ENCODE data around the gene RECQL. TPM values are rescaled to one million over a fixed set of nuclear protein-coding genes. Genes with fewer than 3 reads are reported as not detected.
A peak's percentile ranks its signal among the peaks of the same experiment; 100 is the strongest.

RECQL gene
- total and polyA plus RNA-seq, 7 donors: 4.2 to 44.6 (median 30.8) TPM

DNA sequence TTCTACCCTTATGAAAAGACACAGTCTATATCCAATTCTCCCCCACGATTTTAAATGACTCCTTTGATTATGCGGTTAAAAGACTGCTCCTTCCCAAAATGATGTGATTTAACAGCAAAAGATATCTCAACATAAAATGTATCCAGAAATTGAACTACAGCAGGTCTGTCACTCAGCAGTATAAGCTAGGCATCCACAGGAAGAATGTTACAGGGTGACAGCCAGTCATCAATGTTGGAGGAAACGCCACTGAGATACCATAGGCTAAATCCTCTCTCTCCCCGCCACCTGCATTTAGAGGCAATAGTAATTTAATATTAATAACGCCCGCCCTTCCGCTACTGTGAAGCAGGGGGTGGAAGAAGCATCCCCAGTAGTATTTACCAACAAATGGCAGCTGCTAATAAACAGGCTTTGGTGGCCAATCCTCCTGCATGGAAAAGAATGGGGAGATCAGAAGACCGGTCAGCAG lies 613 bp downstream of the RECQL start:
- 10 to 14% methylated on average over 8 of the region's 8 CpGs for WGBS, 2 donors
- intact Hi-C loops (cut with DNase I): loop anchor here (5.0 to 10.0 kb wide), 4 partner anchors 64 to 544 kb away; partner anchors contain the start of genes CMAS, LDHB and PYROXD1

DNA sequence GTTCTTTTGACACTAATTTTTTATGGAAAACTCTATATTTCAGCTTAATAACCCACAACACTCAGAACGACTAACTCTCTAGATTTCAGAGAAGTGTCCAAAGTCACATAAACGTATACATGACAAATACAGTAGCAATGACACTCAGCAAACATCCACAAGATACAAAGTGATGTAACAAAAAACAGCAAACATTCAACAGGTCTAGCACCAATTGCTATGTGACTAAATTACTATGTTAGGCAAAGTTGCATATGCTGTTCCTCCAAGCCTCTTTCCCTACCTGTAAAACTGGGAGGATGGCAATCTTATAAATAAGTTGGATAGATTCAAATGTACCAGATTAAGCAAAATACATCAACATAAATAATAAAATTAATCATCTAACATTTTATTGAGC lies 1.7 kb downstream of the RECQL start:
- Histone ChIP-seq H3K27me3 (no peaks in the 10 kb centered on the region), H3K27ac (peak overlapping the region in 1 of 4 donors; percentile 89), H3K4me3 (no peak overlapping the region), H3K9me3 (no peaks in the 10 kb centered on the region), H3K36me3 (peaks cover 6 to 40% (median 9%) of the 10 kb centered on the region in 4 donors), H3K4me1 (peaks cover 0 to 45% (median 38%) of the 10 kb centered on the region in 4 donors)
- DNase-seq: no peak
- TF ChIP-seq POLR2AphosphoS5 (IDR thresholded peaks at IDR 0.05) (no peak), POLR2A (IDR thresholded peaks at IDR 0.05) (no peak), EP300 (IDR thresholded peaks at IDR 0.05) (no peak)
- TF ChIP-seq, protein P1, sequence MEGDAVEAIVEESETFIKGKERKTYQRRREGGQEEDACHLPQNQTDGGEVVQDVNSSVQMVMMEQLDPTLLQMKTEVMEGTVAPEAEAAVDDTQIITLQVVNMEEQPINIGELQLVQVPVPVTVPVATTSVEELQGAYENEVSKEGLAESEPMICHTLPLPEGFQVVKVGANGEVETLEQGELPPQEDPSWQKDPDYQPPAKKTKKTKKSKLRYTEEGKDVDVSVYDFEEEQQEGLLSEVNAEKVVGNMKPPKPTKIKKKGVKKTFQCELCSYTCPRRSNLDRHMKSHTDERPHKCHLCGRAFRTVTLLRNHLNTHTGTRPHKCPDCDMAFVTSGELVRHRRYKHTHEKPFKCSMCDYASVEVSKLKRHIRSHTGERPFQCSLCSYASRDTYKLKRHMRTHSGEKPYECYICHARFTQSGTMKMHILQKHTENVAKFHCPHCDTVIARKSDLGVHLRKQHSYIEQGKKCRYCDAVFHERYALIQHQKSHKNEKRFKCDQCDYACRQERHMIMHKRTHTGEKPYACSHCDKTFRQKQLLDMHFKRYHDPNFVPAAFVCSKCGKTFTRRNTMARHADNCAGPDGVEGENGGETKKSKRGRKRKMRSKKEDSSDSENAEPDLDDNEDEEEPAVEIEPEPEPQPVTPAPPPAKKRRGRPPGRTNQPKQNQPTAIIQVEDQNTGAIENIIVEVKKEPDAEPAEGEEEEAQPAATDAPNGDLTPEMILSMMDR (IDR thresholded peaks at IDR 0.05): no peak
- intact Hi-C loops (cut with DNase I): loop anchor here (5.0 to 10.0 kb wide), 4 partner anchors 62 to 545 kb away; partner anchors contain the start of genes CMAS, LDHB and PYROXD1
- WGBS, 2 donors: 79 to 82% methylated on average over 2 of the region's 2 CpGs

More for the DNA sequence above, 613 bp downstream of the RECQL start:
- DNase-seq: no peak
- no peaks in the 10 kb centered on the region for H3K9me3 ChIP-seq
- peak overlapping the region; percentile 84 to 92 (median 88) for H3K4me3 ChIP-seq
- peaks cover 3 to 31% (median 8%) of the 10 kb centered on the region in 4 donors for H3K36me3 ChIP-seq
- TF ChIP-seq POLR2A (IDR thresholded peaks at IDR 0.05) (no peak), EP300 (IDR thresholded peaks at IDR 0.05) (no peak), POLR2AphosphoS5 (IDR thresholded peaks at IDR 0.05) (no peak)
- TF ChIP-seq, protein P1 (IDR thresholded peaks at IDR 0.05): no peak
- peak overlapping the region; percentile 84 to 89 (median 85) for H3K27ac ChIP-seq
- peaks cover 0 to 45% (median 38%) of the 10 kb centered on the region in 4 donors for H3K4me1 ChIP-seq
- H3K27me3 ChIP-seq: no peaks in the 10 kb centered on the region

DNA sequence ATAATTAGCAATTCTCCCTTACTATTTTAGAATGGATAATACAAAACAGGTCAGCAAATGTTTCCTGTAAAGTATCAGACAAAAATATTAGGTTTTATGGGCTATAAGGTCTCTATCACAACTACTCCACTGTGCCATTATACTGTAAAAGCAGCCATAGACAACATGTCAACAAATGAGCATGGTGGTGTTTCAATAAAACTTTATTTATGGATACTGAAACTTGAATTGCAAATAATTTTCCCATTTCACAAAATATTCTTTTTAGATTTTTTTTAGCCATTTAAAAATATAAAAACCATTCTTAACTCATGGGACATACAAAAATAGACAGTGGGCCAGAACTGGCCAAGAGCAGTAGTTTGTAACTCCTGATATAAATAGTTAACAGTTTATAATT lies 15.4 kb downstream of the RECQL start:
- TF ChIP-seq POLR2A (IDR thresholded peaks at IDR 0.05): no peak
- TF ChIP-seq EP300 (IDR thresholded peaks at IDR 0.05): no peak
- no peak for TF ChIP-seq POLR2AphosphoS5 (IDR thresholded peaks at IDR 0.05)
- TF ChIP-seq, protein P1 (IDR thresholded peaks at IDR 0.05): no peak
- Histone ChIP-seq H3K36me3 (peaks cover 0 to 85% (median 21%) of the 10 kb centered on the region in 4 donors), H3K27ac (no peak overlapping the region), H3K9me3 (no peaks in the 10 kb centered on the region), H3K27me3 (no peaks in the 10 kb centered on the region), H3K4me1 (no peaks in the 10 kb centered on the region), H3K4me3 (no peak overlapping the region)
- no peak for DNase-seq
- intact Hi-C loops (cut with DNase I): no loop called here

DNA sequence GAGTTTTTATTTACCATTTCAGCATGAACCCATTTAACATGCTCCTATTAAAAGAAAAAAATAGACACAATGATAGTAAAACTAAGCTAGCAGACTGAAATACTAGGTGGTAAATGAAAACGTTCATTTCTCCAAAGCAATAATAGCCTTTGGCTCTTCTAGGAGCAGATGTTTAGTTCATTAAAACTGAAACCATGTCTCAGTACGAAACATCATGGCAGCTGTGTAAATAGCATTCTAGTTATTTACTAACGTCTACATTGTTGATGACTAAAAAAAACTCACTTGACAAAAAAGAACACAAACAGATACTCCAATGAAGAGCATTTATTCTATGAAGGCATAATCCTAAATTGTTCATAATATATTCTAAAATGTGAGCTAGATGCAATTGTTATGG lies 17.9 kb downstream of the RECQL start:
- intact Hi-C loops (cut with DNase I): no loop called here
- TF ChIP-seq POLR2A (IDR thresholded peaks at IDR 0.05): no peak
- TF ChIP-seq, protein P1 (IDR thresholded peaks at IDR 0.05): no peak
- no peak for TF ChIP-seq EP300 (IDR thresholded peaks at IDR 0.05)
- no peak for TF ChIP-seq POLR2AphosphoS5 (IDR thresholded peaks at IDR 0.05)
- H3K4me1 ChIP-seq: no peaks in the 10 kb centered on the region
- H3K27ac ChIP-seq: no peak overlapping the region
- no peak for DNase-seq
- no peak overlapping the region for H3K4me3 ChIP-seq
- no peaks in the 10 kb centered on the region for H3K9me3 ChIP-seq
- 40 to 77% methylated on average over 3 of the region's 3 CpGs for WGBS, 2 donors
- H3K36me3 ChIP-seq: peaks cover 0 to 85% (median 23%) of the 10 kb centered on the region in 4 donors
- no peaks in the 10 kb centered on the region for H3K27me3 ChIP-seq
